KMS-11 (cell line): ENCODE data around the gene ATP6V1C2.

Experiments
- H2AFZ ChIP-seq: fragments of 200-600 bp; sonication (generic); 2 replicates; pipeline ENCODE4 v1.6.1; 2016; ENCODE audit warnings: antibody characterized with exemption, mixed run types, low read depth
- H3K27ac ChIP-seq: fragments of 200-600 bp; sonication (generic); 2 replicates; pipeline ENCODE4 v1.6.1; 2016; ENCODE audit warnings: mild to moderate bottlenecking, mixed run types
- H3K27me3 ChIP-seq: fragments of 200-600 bp; sonication (generic); 2 replicates; pipeline ENCODE4 v1.6.1; 2017; ENCODE audit warnings: mild to moderate bottlenecking, low read depth, mixed run types, moderate library complexity; ENCODE audit not compliant: insufficient read depth
- H3K36me3 ChIP-seq: fragments of 200-600 bp; sonication (generic); 2 replicates; pipeline ENCODE4 v1.6.1; 2017; ENCODE audit warnings: mild to moderate bottlenecking, mixed run types; ENCODE audit not compliant: insufficient read depth
- H3K4me1 ChIP-seq: fragments of 200-600 bp; sonication (generic); 2 replicates; pipeline ENCODE4 v1.6.1; 2016; ENCODE audit warnings: mild to moderate bottlenecking, low read depth, mixed run types; ENCODE audit not compliant: poor library complexity, severe bottlenecking
- H3K4me2 ChIP-seq: fragments of 200-600 bp; sonication (generic); 2 replicates; pipeline ENCODE4 v1.7.0; 2016; ENCODE audit warnings: mild to moderate bottlenecking, mixed run types
- H3K4me3 ChIP-seq: fragments of 200-600 bp; sonication (generic); IDR thresholded peaks from 2 replicates; pipeline ENCODE4 v1.6.1; 2017; ENCODE audit warnings: low read depth, low read length, mixed read lengths; ENCODE audit not compliant: insufficient read depth
- H3K79me2 ChIP-seq: fragments of 200-600 bp; sonication (generic); 2 replicates; pipeline ENCODE4 v1.6.1; 2016; ENCODE audit warnings: low read depth, mixed run types; ENCODE audit not compliant: insufficient read depth
- H3K9ac ChIP-seq: fragments of 200-600 bp; sonication (generic); 2 replicates; pipeline ENCODE4 v1.6.1; 2016; ENCODE audit warnings: mild to moderate bottlenecking, mixed run types
- H4K20me1 ChIP-seq: fragments of 200-600 bp; sonication (generic); 2 replicates; pipeline ENCODE4 v1.6.1; 2016; ENCODE audit warnings: mild to moderate bottlenecking, mixed run types; ENCODE audit not compliant: insufficient read depth
- CTCF ChIP-seq: fragments of 200-600 bp; sonication (generic); conservative IDR thresholded peaks from 2 replicates; pipeline ENCODE4 v1.6.1; 2017; ENCODE audit warnings: low read depth, mild to moderate bottlenecking, antibody characterized with exemption, low read length, moderate library complexity, mixed read lengths

ATP6V1C2 gene

GRCh38 chr2:10795508-10796046 lies 74.1 kb downstream of the ATP6V1C2 start:
- Histone ChIP-seq H3K36me3 (peaks cover 20% of the 10 kb centered on the region; the same call in 1 of the 2 replicates), H3K27ac (no peak overlapping the region), H3K4me1 (peaks cover 67% of the 10 kb centered on the region), H3K4me3 (no peak overlapping the region), H2AFZ (no peak overlapping the region), H3K9ac (no peak overlapping the region), H3K79me2 (peaks cover 69% of the 10 kb centered on the region), H3K4me2 (no peak overlapping the region), H4K20me1 (peaks cover 24% of the 10 kb centered on the region), H3K27me3 (no peaks in the 10 kb centered on the region)
- no peak for TF ChIP-seq CTCF

- H3K9ac ChIP-seq: no peak overlapping the region
- no peak for TF ChIP-seq CTCF
- peaks cover 36% of the 10 kb centered on the region for H4K20me1 ChIP-seq
- no peak overlapping the region for H3K4me3 ChIP-seq
- peaks cover 80% of the 10 kb centered on the region for H3K79me2 ChIP-seq
- no peaks in the 10 kb centered on the region for H3K27me3 ChIP-seq
- H3K27ac ChIP-seq: no peak overlapping the region
- no peak overlapping the region for H2AFZ ChIP-seq
- H3K4me2 ChIP-seq: no peak overlapping the region
- peaks cover 26% of the 10 kb centered on the region; the same call in 1 of the 2 replicates for H3K36me3 ChIP-seq
- peaks cover 61% of the 10 kb centered on the region for H3K4me1 ChIP-seq
Observed at GRCh38 chr2:10796703-10797102, 75.3 kb downstream of the ATP6V1C2 start.

GRCh38 chr2:10798783-10799182 lies 77.4 kb downstream of the ATP6V1C2 start:
- TF ChIP-seq CTCF: no peak
- no peaks in the 10 kb centered on the region for H3K27me3 ChIP-seq
- peaks cover 53% of the 10 kb centered on the region for H3K4me1 ChIP-seq
- no peak overlapping the region for H3K9ac ChIP-seq
- peaks cover 52% of the 10 kb centered on the region for H4K20me1 ChIP-seq
- no peak overlapping the region for H3K4me2 ChIP-seq
- H3K79me2 ChIP-seq: peaks cover 95% of the 10 kb centered on the region
- no peak overlapping the region for H3K4me3 ChIP-seq
- peaks cover 27% of the 10 kb centered on the region; the same call in 1 of the 2 replicates for H3K36me3 ChIP-seq
- H3K27ac ChIP-seq: no peak overlapping the region
- H2AFZ ChIP-seq: no peak overlapping the region

DNA sequence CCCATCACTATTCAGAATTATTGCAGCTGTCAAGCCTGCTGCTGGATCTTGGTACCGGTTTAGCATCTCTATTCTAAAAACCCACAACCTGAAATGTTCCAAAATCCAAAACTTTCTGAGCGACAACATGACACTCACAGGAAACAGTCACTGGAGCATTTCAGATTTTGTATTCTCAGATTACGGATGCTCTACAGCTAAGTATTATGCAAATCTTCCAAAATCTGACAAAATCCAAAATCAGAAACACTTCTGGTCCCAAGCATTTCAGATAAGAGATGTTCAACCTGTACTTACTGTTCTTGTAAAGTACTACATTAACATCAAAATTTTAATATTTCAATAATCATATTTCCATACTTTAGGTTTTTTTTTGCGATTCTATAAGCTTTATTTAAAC lies 78.7 kb downstream of the ATP6V1C2 start:
- Histone ChIP-seq H3K4me1 (peaks cover 39% of the 10 kb centered on the region), H3K27me3 (no peaks in the 10 kb centered on the region), H3K27ac (no peak overlapping the region), H3K4me2 (no peak overlapping the region), H3K36me3 (peaks cover 25% of the 10 kb centered on the region; the same call in 1 of the 2 replicates), H3K4me3 (no peak overlapping the region), H4K20me1 (peaks cover 52% of the 10 kb centered on the region), H3K79me2 (peaks cover 92% of the 10 kb centered on the region), H3K9ac (no peak overlapping the region), H2AFZ (no peak overlapping the region)
- TF ChIP-seq CTCF: no peak
